ENCODE measurements around the gene SLC22A8. TPM values are rescaled to one million over a fixed set of nuclear protein-coding genes. Genes with fewer than 3 reads are reported as not detected.
"Not testable (repeated sequence)": the region's sequence is repeated elsewhere in the genome, so short reads cannot be mapped to it uniquely, and the experiment has no call there.

The SLC22A8 gene, protein sequence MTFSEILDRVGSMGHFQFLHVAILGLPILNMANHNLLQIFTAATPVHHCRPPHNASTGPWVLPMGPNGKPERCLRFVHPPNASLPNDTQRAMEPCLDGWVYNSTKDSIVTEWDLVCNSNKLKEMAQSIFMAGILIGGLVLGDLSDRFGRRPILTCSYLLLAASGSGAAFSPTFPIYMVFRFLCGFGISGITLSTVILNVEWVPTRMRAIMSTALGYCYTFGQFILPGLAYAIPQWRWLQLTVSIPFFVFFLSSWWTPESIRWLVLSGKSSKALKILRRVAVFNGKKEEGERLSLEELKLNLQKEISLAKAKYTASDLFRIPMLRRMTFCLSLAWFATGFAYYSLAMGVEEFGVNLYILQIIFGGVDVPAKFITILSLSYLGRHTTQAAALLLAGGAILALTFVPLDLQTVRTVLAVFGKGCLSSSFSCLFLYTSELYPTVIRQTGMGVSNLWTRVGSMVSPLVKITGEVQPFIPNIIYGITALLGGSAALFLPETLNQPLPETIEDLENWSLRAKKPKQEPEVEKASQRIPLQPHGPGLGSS
- total RNA-seq (not detected in 2 replicates), polyA plus RNA-seq (not detected in 2 replicates), polyA minus RNA-seq (ENCODE audit: low replicate concordance) (not detected in 2 replicates)
- not detected in 2 replicates for polyA plus RNA-seq (2012)

DNA sequence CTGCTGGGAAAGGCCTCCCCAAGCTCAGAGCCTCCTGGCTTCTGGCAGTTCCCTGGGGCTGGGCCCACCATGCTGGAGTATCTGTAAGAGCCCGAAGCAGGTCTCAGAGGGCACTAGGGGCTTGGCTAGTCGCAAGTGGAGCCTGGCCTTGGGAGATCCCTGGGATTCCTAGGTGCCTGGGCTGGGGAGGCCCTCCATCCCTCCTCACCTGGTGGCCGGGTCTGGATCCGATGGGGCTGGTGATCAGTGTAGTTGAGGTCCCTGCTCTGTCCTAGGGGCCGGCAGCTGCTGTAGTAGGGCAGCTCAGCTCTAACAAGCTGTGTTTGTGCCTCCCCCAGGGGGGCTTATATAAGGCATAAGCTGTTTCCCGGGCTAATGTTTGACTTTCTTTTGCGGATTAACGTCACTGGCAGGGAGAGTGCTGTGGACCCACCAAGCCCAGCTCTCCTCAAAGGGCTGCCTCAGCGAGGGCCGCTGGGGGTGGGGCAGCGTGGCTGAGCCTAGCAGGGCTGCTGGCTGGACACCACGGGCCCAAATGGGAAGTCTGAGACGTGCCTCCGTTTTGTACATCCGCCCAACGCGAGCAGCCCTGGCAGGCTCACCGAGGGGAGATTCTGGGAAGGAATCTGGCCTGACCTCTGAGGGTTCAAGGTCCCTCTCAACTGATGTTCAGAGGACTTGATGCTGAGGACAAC is at the start of gene SLC22A8:
SLC22A8 (minus strand) TSS at position 321 of the 695 bp plus-strand sequence. CDS start 883 bp downstream, outside the sequence.
- Histone ChIP-seq H3K9ac (ENCODE audit: insufficient read depth, low read length) (no peak within 1 kb of the TSS), H3K4me2 (ENCODE audit: extremely low read depth, insufficient read depth, low read length) (no peak within 1 kb of the TSS), H3K79me2 (ENCODE audit: control insufficient read depth, insufficient read depth, low read length) (no peaks in the 10 kb centered on the region), H3K9me3 (ENCODE audit: control insufficient read depth, insufficient read depth, low read depth, low read length) (no peaks in the 10 kb centered on the region), H3K4me3 (replicated peaks in 1 of 4; ENCODE audit: control extremely low read depth in 1 of 4, insufficient read depth in 1 of 4, low read depth in 3 of 4, low read length in 4 of 4) (no peak within 1 kb of the TSS), H2AFZ (ENCODE audit: low read length) (no peak within 1 kb of the TSS), H4K20me1 (ENCODE audit: control insufficient read depth, extremely low read depth, insufficient read depth, low read length) (no peaks in the 10 kb centered on the region), H3K4me1 (ENCODE audit: control insufficient read depth, extremely low read depth, insufficient read depth, low read length) (no peaks in the 10 kb centered on the region), H3K27me3 (ENCODE audit: control insufficient read depth, insufficient read depth, low read length) (no peaks in the 10 kb centered on the region), H3K27ac (ENCODE audit: insufficient read depth, low read length) (no peak within 1 kb of the TSS), H3K36me3 (ENCODE audit: control insufficient read depth, insufficient read depth, low read length) (no peaks in the 10 kb centered on the region)
- no peak for DNase-seq (ENCODE audit: low read depth in 2 of 2)
- no peak for TF ChIP-seq EZH2 (IDR thresholded peaks at IDR 0.05; ENCODE audit: low read length, missing control alignments)
- TF ChIP-seq, protein P1, sequence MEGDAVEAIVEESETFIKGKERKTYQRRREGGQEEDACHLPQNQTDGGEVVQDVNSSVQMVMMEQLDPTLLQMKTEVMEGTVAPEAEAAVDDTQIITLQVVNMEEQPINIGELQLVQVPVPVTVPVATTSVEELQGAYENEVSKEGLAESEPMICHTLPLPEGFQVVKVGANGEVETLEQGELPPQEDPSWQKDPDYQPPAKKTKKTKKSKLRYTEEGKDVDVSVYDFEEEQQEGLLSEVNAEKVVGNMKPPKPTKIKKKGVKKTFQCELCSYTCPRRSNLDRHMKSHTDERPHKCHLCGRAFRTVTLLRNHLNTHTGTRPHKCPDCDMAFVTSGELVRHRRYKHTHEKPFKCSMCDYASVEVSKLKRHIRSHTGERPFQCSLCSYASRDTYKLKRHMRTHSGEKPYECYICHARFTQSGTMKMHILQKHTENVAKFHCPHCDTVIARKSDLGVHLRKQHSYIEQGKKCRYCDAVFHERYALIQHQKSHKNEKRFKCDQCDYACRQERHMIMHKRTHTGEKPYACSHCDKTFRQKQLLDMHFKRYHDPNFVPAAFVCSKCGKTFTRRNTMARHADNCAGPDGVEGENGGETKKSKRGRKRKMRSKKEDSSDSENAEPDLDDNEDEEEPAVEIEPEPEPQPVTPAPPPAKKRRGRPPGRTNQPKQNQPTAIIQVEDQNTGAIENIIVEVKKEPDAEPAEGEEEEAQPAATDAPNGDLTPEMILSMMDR (conservative IDR thresholded peaks at IDR 0.05 in 1 of 2, IDR thresholded peaks at IDR 0.05 in 1 of 2; ENCODE audit: low read depth in 1 of 2, low read length in 2 of 2), result no peak

DNA sequence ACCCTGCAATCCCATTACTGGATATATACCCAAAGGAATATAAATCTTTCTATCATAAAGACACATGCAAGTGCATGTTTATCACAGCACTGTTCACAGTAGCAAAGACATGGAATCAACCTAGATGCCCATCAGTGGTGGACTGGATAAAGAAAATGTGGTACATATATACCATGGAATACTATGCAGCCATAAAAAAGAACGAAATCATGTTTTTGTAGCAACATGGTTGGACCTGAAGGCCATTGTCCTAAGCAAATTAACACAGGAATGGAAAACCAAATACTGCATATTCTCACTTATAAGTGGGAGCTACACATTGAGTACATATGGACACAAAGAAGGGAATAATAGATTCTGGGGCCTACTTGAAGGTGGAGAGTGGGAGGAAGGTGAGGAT is 30.6 kb upstream of the SLC22A8 start:
- H3K9me3 ChIP-seq (ENCODE audit: control insufficient read depth, insufficient read depth, low read depth, low read length); H3K9ac ChIP-seq (ENCODE audit: insufficient read depth, low read length); H4K20me1 ChIP-seq (ENCODE audit: control insufficient read depth, extremely low read depth, insufficient read depth, low read length); H3K27ac ChIP-seq (ENCODE audit: insufficient read depth, low read length); DNase-seq (ENCODE audit: low read depth in 2 of 2); H3K27me3 ChIP-seq (ENCODE audit: control insufficient read depth, insufficient read depth, low read length); H2AFZ ChIP-seq (ENCODE audit: low read length); H3K36me3 ChIP-seq (ENCODE audit: control insufficient read depth, insufficient read depth, low read length); H3K4me3 ChIP-seq (replicated peaks in 1 of 4; ENCODE audit: control extremely low read depth in 1 of 4, insufficient read depth in 1 of 4, low read depth in 3 of 4, low read length in 4 of 4); H3K4me1 ChIP-seq (ENCODE audit: control insufficient read depth, extremely low read depth, insufficient read depth, low read length); H3K79me2 ChIP-seq (ENCODE audit: control insufficient read depth, insufficient read depth, low read length); H3K4me2 ChIP-seq (ENCODE audit: extremely low read depth, insufficient read depth, low read length): not testable (repeated sequence)

DNA sequence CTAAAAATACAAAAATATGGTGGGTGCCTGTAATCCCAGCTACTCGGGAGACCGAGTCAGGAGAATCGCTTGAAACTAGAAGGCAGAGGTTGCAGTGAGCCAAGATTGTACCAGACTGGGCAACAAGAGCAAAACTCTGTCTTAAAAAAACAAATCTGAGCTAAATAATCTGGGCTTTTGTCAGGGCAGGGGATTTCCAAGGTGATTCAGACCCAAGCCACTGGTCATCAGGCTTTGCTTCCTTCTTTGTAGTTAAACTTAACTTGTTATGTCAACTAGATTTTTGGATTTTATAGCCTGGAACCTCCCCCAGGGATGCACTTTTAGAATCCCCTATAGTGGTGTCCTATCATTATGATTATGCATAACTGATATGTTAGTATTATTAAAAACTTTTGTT is 27.0 kb upstream of the SLC22A8 start:
- TF ChIP-seq, protein P1 (conservative IDR thresholded peaks at IDR 0.05 in 1 of 2, IDR thresholded peaks at IDR 0.05 in 1 of 2; ENCODE audit: low read depth in 1 of 2, low read length in 2 of 2), result no peak
- TF ChIP-seq EZH2 (IDR thresholded peaks at IDR 0.05; ENCODE audit: low read length, missing control alignments), result no peak
- DNase-seq (ENCODE audit: low read depth in 2 of 2), result no peak
- Histone ChIP-seq H3K27me3 (ENCODE audit: control insufficient read depth, insufficient read depth, low read length) (no peaks in the 10 kb centered on the region), H3K9me3 (ENCODE audit: control insufficient read depth, insufficient read depth, low read depth, low read length) (no peaks in the 10 kb centered on the region), H3K4me2 (ENCODE audit: extremely low read depth, insufficient read depth, low read length) (no peak overlapping the region), H3K4me3 (replicated peaks in 1 of 4; ENCODE audit: control extremely low read depth in 1 of 4, insufficient read depth in 1 of 4, low read depth in 3 of 4, low read length in 4 of 4) (no peak overlapping the region), H2AFZ (ENCODE audit: low read length) (no peak overlapping the region), H4K20me1 (ENCODE audit: control insufficient read depth, extremely low read depth, insufficient read depth, low read length) (no peaks in the 10 kb centered on the region), H3K36me3 (ENCODE audit: control insufficient read depth, insufficient read depth, low read length) (no peaks in the 10 kb centered on the region), H3K4me1 (ENCODE audit: control insufficient read depth, extremely low read depth, insufficient read depth, low read length) (no peaks in the 10 kb centered on the region), H3K79me2 (ENCODE audit: control insufficient read depth, insufficient read depth, low read length) (no peaks in the 10 kb centered on the region), H3K9ac (ENCODE audit: insufficient read depth, low read length) (no peak overlapping the region), H3K27ac (ENCODE audit: insufficient read depth, low read length) (no peak overlapping the region)
